Measurements from ENCODE around the gene CEP170. TPM values are rescaled to one million over a fixed set of nuclear protein-coding genes. Genes with fewer than 3 reads are reported as not detected.
"Not testable (repeated sequence)": the region's sequence is repeated elsewhere in the genome, so short reads cannot be mapped to it uniquely, and the experiment has no call there.

Gene CEP170
- total RNA-seq, 1 experiment from 2014 or later, result 67.8 TPM

DNA sequence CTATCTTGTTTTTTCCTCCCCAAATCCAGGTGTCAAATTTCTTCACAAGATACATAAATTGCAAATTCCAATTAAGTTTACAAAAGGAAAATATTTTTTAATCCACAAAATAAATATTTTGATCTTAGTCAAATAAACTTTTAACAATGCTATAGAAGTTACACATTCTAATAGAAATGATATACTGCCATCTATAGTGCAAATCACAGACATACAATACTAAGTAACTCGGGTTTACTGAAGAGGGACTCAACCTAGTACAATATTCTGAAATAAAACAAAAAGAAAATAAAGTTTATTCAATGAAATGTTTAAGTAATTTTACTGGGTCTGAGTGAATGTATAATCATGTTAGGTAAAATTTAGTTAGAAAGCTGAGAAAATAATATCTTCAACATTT is 114.6 kb downstream of the CEP170 start:
- DNase-seq (ENCODE audit: low spot score); H3K27ac ChIP-seq (ENCODE audit: low read depth, low read length, poor library complexity, severe bottlenecking); H3K4me1 ChIP-seq (ENCODE audit: insufficient read depth, low read length, poor library complexity, severe bottlenecking); H3K36me3 ChIP-seq (ENCODE audit: insufficient read depth, low read length, poor library complexity, severe bottlenecking); BruUV-seq (replicated peaks); POLR2A ChIA-PET (ENCODE audit: low non-redundant PET); intact Hi-C loops (cut with micrococcal nuclease; ENCODE audit: unreplicated experiment); H3K9me3 ChIP-seq (ENCODE audit: low read depth, low read length, poor library complexity, severe bottlenecking); CTCF ChIA-PET; H3K27me3 ChIP-seq (replicated peaks; ENCODE audit: insufficient read depth, low read depth, low read length, poor library complexity); H3K4me3 ChIP-seq (ENCODE audit: low read depth, low read length, poor library complexity, severe bottlenecking): not testable (repeated sequence)
- TF ChIP-seq, protein P1, sequence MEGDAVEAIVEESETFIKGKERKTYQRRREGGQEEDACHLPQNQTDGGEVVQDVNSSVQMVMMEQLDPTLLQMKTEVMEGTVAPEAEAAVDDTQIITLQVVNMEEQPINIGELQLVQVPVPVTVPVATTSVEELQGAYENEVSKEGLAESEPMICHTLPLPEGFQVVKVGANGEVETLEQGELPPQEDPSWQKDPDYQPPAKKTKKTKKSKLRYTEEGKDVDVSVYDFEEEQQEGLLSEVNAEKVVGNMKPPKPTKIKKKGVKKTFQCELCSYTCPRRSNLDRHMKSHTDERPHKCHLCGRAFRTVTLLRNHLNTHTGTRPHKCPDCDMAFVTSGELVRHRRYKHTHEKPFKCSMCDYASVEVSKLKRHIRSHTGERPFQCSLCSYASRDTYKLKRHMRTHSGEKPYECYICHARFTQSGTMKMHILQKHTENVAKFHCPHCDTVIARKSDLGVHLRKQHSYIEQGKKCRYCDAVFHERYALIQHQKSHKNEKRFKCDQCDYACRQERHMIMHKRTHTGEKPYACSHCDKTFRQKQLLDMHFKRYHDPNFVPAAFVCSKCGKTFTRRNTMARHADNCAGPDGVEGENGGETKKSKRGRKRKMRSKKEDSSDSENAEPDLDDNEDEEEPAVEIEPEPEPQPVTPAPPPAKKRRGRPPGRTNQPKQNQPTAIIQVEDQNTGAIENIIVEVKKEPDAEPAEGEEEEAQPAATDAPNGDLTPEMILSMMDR (conservative IDR thresholded peaks at IDR 0.05; ENCODE audit: low read depth, low read length), result peak; percentile 25; the same call in 1 of the 2 replicates

DNA sequence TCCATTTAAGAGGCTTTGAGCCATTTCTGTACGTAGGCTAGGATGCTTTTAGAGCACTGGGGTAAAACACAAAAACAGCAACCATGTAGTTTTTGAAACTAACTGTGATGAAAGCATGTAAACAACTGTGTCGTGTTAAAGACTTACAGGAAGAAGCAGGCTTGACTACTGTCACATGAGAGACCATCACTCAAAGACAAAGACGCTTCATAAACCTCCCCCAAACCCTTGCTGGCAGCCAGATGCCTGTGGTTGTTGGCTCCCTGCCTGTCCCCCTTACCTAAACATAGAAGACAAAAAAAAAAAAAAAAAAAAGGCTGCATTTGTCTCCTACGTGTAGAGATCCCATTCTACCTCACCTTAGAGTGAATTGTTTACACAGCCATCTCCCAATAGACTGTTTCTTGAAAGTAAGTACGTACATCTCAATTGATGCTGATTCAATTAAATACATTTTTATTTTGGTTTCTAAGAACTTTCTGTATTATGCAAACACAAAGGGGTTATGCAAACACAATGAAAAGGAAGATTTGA is 132.1 kb downstream of the CEP170 start:
- H3K9me3 ChIP-seq (ENCODE audit: low read depth, low read length, poor library complexity, severe bottlenecking); DNase-seq (ENCODE audit: low spot score); H3K27ac ChIP-seq (ENCODE audit: low read depth, low read length, poor library complexity, severe bottlenecking); BruUV-seq (replicated peaks); H3K4me1 ChIP-seq (ENCODE audit: insufficient read depth, low read length, poor library complexity, severe bottlenecking); POLR2A ChIA-PET (ENCODE audit: low non-redundant PET); H3K36me3 ChIP-seq (ENCODE audit: insufficient read depth, low read length, poor library complexity, severe bottlenecking); H3K4me3 ChIP-seq (ENCODE audit: low read depth, low read length, poor library complexity, severe bottlenecking); CTCF ChIA-PET; intact Hi-C loops (cut with micrococcal nuclease; ENCODE audit: unreplicated experiment); H3K27me3 ChIP-seq (replicated peaks; ENCODE audit: insufficient read depth, low read depth, low read length, poor library complexity): not testable (repeated sequence)

DNA sequence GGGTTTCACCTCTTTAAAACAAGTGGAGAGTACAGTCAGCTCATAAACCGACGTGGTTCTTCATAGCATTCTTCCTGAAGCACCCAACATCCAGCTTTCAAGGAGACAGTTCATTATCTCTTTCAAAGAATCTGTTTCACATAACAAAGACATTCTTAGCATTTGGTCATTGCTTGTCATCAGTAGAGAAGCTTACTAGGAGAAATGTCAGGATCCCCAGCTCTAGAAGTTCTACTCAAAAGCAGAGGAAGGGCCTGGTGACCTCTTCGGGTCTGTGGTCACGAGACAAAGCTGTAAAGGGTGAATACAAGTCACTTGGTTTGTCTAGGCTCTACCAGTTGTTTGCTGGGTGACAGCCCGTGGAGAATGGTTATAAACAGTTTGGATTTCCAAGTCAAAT is 133.1 kb downstream of the CEP170 start:
- CTCF ChIA-PET; intact Hi-C loops (cut with micrococcal nuclease; ENCODE audit: unreplicated experiment): not testable (repeated sequence)

DNA sequence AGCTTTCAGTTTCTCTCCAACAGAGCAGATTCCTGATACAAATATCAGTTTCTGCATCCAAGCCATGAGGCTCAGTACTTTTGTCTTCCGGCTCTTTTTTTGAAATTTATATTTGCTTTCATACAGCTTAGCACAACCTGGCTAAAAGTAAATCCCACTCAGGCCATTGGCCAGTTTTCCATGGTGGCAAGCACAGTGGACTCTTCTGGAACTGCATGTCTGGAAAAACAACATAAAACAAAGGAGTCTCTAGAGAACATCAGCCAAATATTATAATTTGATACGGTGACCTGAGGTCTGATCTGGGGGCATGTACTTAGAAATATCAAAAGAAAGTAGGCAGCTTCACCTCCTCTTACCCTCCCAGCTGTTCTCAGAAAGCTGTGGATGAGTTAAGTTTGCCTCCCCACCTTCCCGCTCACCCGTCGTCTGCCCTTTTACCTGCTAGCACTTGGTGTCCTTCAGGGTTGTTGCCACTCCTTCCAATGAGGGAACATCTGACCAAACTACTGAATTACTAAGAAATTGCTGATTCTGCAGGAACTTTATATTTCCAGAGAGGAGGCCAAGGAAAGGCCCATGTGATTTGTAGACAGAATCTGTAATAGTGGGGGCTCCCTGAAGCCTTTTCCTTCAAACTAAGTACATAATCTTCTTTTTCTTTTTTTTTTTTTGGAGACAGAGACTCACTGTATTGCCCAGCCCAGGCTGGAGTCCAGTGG is 136.3 kb downstream of the CEP170 start:
- intact Hi-C loops (cut with micrococcal nuclease; ENCODE audit: unreplicated experiment), result not testable (repeated sequence)

More for the DNA sequence above, 133.1 kb downstream of the CEP170 start:
- BruUV-seq (replicated peaks); H3K4me3 ChIP-seq (ENCODE audit: low read depth, low read length, poor library complexity, severe bottlenecking); H3K4me1 ChIP-seq (ENCODE audit: insufficient read depth, low read length, poor library complexity, severe bottlenecking); H3K27ac ChIP-seq (ENCODE audit: low read depth, low read length, poor library complexity, severe bottlenecking); H3K36me3 ChIP-seq (ENCODE audit: insufficient read depth, low read length, poor library complexity, severe bottlenecking); H3K27me3 ChIP-seq (replicated peaks; ENCODE audit: insufficient read depth, low read depth, low read length, poor library complexity); H3K9me3 ChIP-seq (ENCODE audit: low read depth, low read length, poor library complexity, severe bottlenecking); DNase-seq (ENCODE audit: low spot score); POLR2A ChIA-PET (ENCODE audit: low non-redundant PET): not testable (repeated sequence)

DNA sequence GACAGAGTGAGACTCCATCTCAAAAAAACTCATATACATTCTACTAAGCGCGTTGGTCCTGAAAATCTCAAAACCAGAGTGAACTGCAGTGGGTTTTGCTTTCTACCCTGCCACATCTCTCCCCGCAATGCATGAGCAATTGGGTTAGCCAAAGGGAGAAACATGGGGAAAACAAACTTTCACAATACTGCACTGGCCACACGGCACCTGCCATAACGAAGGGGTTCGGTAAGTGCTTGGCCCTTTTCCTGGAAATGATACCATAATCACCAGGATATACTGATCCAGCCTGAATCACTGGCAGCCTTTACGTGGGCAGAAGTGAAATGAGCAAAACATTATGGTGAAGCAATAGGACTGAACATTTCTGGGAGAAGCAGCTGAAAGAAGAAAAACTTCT is 138.9 kb downstream of the CEP170 start:
- H3K36me3 ChIP-seq (ENCODE audit: insufficient read depth, low read length, poor library complexity, severe bottlenecking); POLR2A ChIA-PET (ENCODE audit: low non-redundant PET); DNase-seq (ENCODE audit: low spot score); intact Hi-C loops (cut with micrococcal nuclease; ENCODE audit: unreplicated experiment); H3K9me3 ChIP-seq (ENCODE audit: low read depth, low read length, poor library complexity, severe bottlenecking); H3K27ac ChIP-seq (ENCODE audit: low read depth, low read length, poor library complexity, severe bottlenecking); H3K27me3 ChIP-seq (replicated peaks; ENCODE audit: insufficient read depth, low read depth, low read length, poor library complexity); CTCF ChIA-PET; BruUV-seq (replicated peaks); H3K4me3 ChIP-seq (ENCODE audit: low read depth, low read length, poor library complexity, severe bottlenecking); H3K4me1 ChIP-seq (ENCODE audit: insufficient read depth, low read length, poor library complexity, severe bottlenecking): not testable (repeated sequence)

More for the DNA sequence above, 136.3 kb downstream of the CEP170 start:
- CTCF ChIA-PET; H3K27ac ChIP-seq (ENCODE audit: low read depth, low read length, poor library complexity, severe bottlenecking); POLR2A ChIA-PET (ENCODE audit: low non-redundant PET); H3K36me3 ChIP-seq (ENCODE audit: insufficient read depth, low read length, poor library complexity, severe bottlenecking); H3K4me1 ChIP-seq (ENCODE audit: insufficient read depth, low read length, poor library complexity, severe bottlenecking); BruUV-seq (replicated peaks); DNase-seq (ENCODE audit: low spot score); H3K4me3 ChIP-seq (ENCODE audit: low read depth, low read length, poor library complexity, severe bottlenecking); H3K9me3 ChIP-seq (ENCODE audit: low read depth, low read length, poor library complexity, severe bottlenecking); H3K27me3 ChIP-seq (replicated peaks; ENCODE audit: insufficient read depth, low read depth, low read length, poor library complexity): not testable (repeated sequence)

DNA sequence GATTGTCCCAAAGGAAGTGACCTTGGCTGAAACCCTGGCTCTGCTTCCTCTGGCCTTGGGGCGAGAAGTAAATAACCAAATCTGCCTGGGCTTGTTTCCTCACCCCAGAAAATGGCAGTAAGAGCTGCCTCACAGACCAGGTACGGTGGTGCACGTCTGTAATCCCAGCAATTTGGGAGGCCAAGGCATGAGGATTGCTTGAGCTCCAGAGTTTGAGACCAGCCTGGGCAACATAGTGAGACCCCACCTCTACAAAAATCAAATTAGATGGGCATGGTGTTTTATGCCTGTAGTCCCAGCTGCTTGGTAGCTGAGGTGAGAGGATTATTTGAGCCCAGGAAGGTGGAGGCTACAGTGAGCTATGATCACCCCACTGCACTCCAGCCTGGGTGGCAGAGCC is 140.3 kb downstream of the CEP170 start:
- H3K9me3 ChIP-seq (ENCODE audit: low read depth, low read length, poor library complexity, severe bottlenecking); POLR2A ChIA-PET (ENCODE audit: low non-redundant PET); DNase-seq (ENCODE audit: low spot score); H3K4me3 ChIP-seq (ENCODE audit: low read depth, low read length, poor library complexity, severe bottlenecking); BruUV-seq (replicated peaks); H3K36me3 ChIP-seq (ENCODE audit: insufficient read depth, low read length, poor library complexity, severe bottlenecking); intact Hi-C loops (cut with micrococcal nuclease; ENCODE audit: unreplicated experiment); H3K4me1 ChIP-seq (ENCODE audit: insufficient read depth, low read length, poor library complexity, severe bottlenecking); H3K27ac ChIP-seq (ENCODE audit: low read depth, low read length, poor library complexity, severe bottlenecking); CTCF ChIA-PET; H3K27me3 ChIP-seq (replicated peaks; ENCODE audit: insufficient read depth, low read depth, low read length, poor library complexity): not testable (repeated sequence)

DNA sequence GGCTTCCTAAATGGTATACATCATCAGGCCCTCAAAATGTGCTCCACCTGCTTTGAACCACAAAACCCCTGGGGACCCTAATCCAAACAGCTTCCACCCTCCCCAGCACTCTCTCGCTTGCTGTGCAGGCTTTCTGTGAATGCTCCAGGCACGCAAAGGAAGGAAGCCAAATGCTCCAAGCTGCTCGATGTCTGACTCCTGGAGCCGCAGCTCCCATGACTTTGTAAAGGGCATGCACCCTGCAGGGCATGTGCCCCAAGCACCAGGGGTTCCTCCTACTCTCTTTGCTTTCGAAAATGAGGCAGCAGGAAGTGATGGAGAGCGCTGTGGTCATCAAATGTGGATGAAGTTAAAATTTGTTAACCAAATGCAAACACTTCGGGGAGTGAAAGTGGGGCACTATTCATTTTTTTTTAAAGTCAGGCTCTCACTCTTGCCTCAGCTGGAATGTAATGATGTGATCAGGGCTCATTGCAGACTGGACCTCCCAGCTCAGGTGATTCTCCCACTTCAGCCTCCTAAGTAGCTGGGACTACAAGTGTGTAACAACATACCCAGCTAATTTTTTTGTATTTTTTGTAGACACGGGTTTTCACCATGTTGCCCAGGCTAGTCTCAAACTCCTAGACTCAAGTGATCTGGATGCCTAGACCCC is 140.9 kb downstream of the CEP170 start:
- intact Hi-C loops (cut with micrococcal nuclease; ENCODE audit: unreplicated experiment); H3K4me1 ChIP-seq (ENCODE audit: insufficient read depth, low read length, poor library complexity, severe bottlenecking); H3K4me3 ChIP-seq (ENCODE audit: low read depth, low read length, poor library complexity, severe bottlenecking); H3K9me3 ChIP-seq (ENCODE audit: low read depth, low read length, poor library complexity, severe bottlenecking); BruUV-seq (replicated peaks); H3K27me3 ChIP-seq (replicated peaks; ENCODE audit: insufficient read depth, low read depth, low read length, poor library complexity); POLR2A ChIA-PET (ENCODE audit: low non-redundant PET); CTCF ChIA-PET; H3K36me3 ChIP-seq (ENCODE audit: insufficient read depth, low read length, poor library complexity, severe bottlenecking); H3K27ac ChIP-seq (ENCODE audit: low read depth, low read length, poor library complexity, severe bottlenecking): not testable (repeated sequence)
- DNase-seq (ENCODE audit: low spot score), result peak; percentile 64
